Panc1 (cell line): ENCODE measurements around the gene GTF2E1.

Experiments used
- POLR2AphosphoS5 ChIP-seq: IDR thresholded peaks from 2 replicates; pipeline ENCODE4 v1.6.1; 2012; ENCODE audit warnings: mild to moderate bottlenecking, low read depth, low read length, moderate library complexity
- SIN3A ChIP-seq: IDR thresholded peaks from 2 replicates; pipeline ENCODE4 v1.6.1; 2012; ENCODE audit warnings: low read depth, mild to moderate bottlenecking, low read length, moderate library complexity, borderline replicate concordance; ENCODE audit not compliant: insufficient read depth
- TCF7L2 ChIP-seq: IDR thresholded peaks from 2 replicates; pipeline ENCODE4 v1.6.1; 2011; ENCODE audit warnings: mild to moderate bottlenecking, low read depth, low read length, inconsistent platforms
- TF ChIP-seq, protein P1 (sequence below): fragments of 450-650 bp; IDR thresholded peaks from 2 replicates; pipeline ENCODE4 v1.5.1; 2017; ENCODE audit warnings: mild to moderate bottlenecking

DNA sequence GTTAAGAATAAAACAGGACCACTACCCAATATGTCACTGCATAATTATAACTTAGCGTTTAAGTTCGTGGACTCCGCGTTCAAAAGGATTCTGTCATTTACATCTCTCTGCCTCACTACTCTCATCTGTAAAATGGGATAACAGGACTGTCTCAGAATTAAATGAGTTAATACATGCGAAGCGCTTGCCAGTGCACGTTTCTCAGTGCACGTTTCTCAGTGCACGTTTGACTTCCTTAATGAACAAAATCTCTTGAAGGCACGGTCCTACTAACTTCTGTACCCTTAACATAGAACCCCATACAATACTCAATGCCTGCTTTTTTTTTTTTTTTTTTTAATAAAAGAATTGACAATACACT lies 727 bp upstream of the GTF2E1 start:
- TF ChIP-seq POLR2AphosphoS5, result no peak
- TF ChIP-seq, protein P1, sequence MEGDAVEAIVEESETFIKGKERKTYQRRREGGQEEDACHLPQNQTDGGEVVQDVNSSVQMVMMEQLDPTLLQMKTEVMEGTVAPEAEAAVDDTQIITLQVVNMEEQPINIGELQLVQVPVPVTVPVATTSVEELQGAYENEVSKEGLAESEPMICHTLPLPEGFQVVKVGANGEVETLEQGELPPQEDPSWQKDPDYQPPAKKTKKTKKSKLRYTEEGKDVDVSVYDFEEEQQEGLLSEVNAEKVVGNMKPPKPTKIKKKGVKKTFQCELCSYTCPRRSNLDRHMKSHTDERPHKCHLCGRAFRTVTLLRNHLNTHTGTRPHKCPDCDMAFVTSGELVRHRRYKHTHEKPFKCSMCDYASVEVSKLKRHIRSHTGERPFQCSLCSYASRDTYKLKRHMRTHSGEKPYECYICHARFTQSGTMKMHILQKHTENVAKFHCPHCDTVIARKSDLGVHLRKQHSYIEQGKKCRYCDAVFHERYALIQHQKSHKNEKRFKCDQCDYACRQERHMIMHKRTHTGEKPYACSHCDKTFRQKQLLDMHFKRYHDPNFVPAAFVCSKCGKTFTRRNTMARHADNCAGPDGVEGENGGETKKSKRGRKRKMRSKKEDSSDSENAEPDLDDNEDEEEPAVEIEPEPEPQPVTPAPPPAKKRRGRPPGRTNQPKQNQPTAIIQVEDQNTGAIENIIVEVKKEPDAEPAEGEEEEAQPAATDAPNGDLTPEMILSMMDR, result no peak
- no peak for TF ChIP-seq SIN3A
- TF ChIP-seq TCF7L2, result no peak
